Fibroblast of lung (primary cell): ENCODE measurements around the gene OR1I1. TPM values are rescaled to one million over a fixed set of nuclear protein-coding genes. Genes with fewer than 3 reads are reported as not detected.
A peak's percentile ranks its signal among the peaks of the same experiment; 100 is the strongest.

Source experiments
- DNase-seq, 2 donors: peaks; one replicate each; pipeline versions ENCODE4 v3.0.0 to v3.0.0-alpha.2; 2010; ENCODE audit warnings: low read depth in 2 of 2
- H2AFZ ChIP-seq: 2 replicates; pipeline ENCODE4 v1.5.1; 2012; ENCODE audit warnings: low read length, control low read depth, inconsistent platforms
- H3K27ac ChIP-seq: 2 replicates; pipeline ENCODE4 v1.5.1; 2011; ENCODE audit warnings: low read length, control low read depth; ENCODE audit not compliant: insufficient read depth
- H3K27me3 ChIP-seq: 2 replicates; pipeline ENCODE4 v1.5.1; 2011; ENCODE audit warnings: mild to moderate bottlenecking, low read length; ENCODE audit not compliant: control insufficient read depth, insufficient read depth
- H3K36me3 ChIP-seq: 2 replicates; pipeline ENCODE4 v1.5.1; 2011; ENCODE audit warnings: low read length; ENCODE audit not compliant: control insufficient read depth, insufficient read depth
- H3K4me1 ChIP-seq: 2 replicates; pipeline ENCODE4 v1.5.1; 2011; ENCODE audit warnings: low read length; ENCODE audit not compliant: control insufficient read depth, insufficient read depth; ENCODE audit errors: extremely low read depth
- H3K4me2 ChIP-seq: 2 replicates; pipeline ENCODE4 v1.5.1; 2011; ENCODE audit warnings: low read length, control low read depth; ENCODE audit not compliant: insufficient read depth; ENCODE audit errors: extremely low read depth
- H3K4me3 ChIP-seq, 4 experiments: fragments of 200-600 bp in 1 of 4; sonication (generic) in 1 of 4; replicated peaks in 1 of 4; 2 replicates each; pipeline ENCODE4 v1.5.1; 2011 to 2016; ENCODE audit warnings: low read length in 4 of 4, low read depth in 3 of 4, mild to moderate bottlenecking in 3 of 4, control low read depth in 2 of 4, inconsistent platforms in 1 of 4, mixed read lengths in 1 of 4; ENCODE audit not compliant: insufficient read depth in 1 of 4; ENCODE audit errors: control extremely low read depth in 1 of 4
- H3K79me2 ChIP-seq: 2 replicates; pipeline ENCODE4 v1.5.1; 2012; ENCODE audit warnings: mild to moderate bottlenecking, low read length, inconsistent platforms; ENCODE audit not compliant: control insufficient read depth, insufficient read depth
- H3K9ac ChIP-seq: 2 replicates; pipeline ENCODE4 v1.5.1; 2011; ENCODE audit warnings: mild to moderate bottlenecking, low read length, control low read depth; ENCODE audit not compliant: insufficient read depth
- H3K9me3 ChIP-seq: 2 replicates; pipeline ENCODE4 v1.5.1; 2012; ENCODE audit warnings: low read depth, low read length; ENCODE audit not compliant: control insufficient read depth, insufficient read depth
- H4K20me1 ChIP-seq: 2 replicates; pipeline ENCODE4 v1.5.1; 2011; ENCODE audit warnings: low read length; ENCODE audit not compliant: control insufficient read depth, insufficient read depth; ENCODE audit errors: extremely low read depth
- EZH2 ChIP-seq: IDR thresholded peaks from 2 replicates; pipeline ENCODE4 v1.5.1; 2012; ENCODE audit warnings: low read length, control low read depth, mild to moderate bottlenecking; ENCODE audit errors: missing control alignments
- polyA plus RNA-seq, 2 donors: library from polyadenylated mRNA; depleted of rRNA in 1 of 2; stranded (reverse) in 1 of 2; unstranded in 1 of 2; fragments of >200 nt; gene quantifications; 2 replicates each; pipeline ENCODE4 v1.2.1, GENCODE V29; 2011 to 2012; ENCODE audit warnings: missing spikeins in 1 of 2
- total RNA-seq: library from RNA; depleted of rRNA; stranded (reverse); fragments of >200 nt; gene quantifications from 2 replicates; pipeline ENCODE4 v1.2.1, GENCODE V29; 2014
- TF ChIP-seq, protein P1 (sequence below), 2 donors: IDR thresholded peaks in 1 of 2; conservative IDR thresholded peaks in 1 of 2; 1 replicate in 1 of 2; 2 replicates in 1 of 2; pipeline ENCODE4 v1.5.1; 2011 to 2012; ENCODE audit warnings: low read length in 2 of 2, control low read depth in 1 of 2, inconsistent platforms in 1 of 2, low read depth in 1 of 2, mild to moderate bottlenecking in 1 of 2

The OR1I1 gene
- total and polyA plus RNA-seq, 2 donors (not counting 1 experiment from before 2014, with no cell fraction given): not detected

DNA sequence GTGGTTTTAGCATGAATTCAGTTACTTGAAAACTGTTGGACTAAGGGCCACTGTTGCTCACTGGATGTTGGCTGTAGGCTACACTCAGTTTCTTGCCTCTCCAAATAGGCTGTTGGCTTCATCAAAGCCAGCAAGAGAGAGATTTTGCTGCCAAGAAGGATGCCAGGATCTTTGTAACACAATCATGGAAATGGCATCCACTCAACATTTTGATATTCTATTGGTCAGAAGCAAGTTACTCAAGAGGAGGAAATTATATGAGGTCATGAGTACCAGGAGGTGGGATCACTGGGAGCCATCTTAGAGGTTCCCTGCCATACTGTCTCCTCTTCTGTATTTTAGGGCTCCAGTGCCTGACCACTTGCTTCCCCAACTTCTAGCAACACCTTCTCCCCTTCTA, 55.8 kb downstream of the OR1I1 start:
- Histone ChIP-seq H3K27me3 (no peaks in the 10 kb centered on the region), H3K27ac (peak overlapping the region; percentile 37), H3K9me3 (no peaks in the 10 kb centered on the region), H3K9ac (no peak overlapping the region), H3K4me2 (no peak overlapping the region), H2AFZ (no peak overlapping the region), H3K79me2 (no peaks in the 10 kb centered on the region), H3K4me3 (no peak overlapping the region), H3K4me1 (peaks cover 5% of the 10 kb centered on the region), H3K36me3 (no peaks in the 10 kb centered on the region), H4K20me1 (no peaks in the 10 kb centered on the region)
- TF ChIP-seq, protein P1, sequence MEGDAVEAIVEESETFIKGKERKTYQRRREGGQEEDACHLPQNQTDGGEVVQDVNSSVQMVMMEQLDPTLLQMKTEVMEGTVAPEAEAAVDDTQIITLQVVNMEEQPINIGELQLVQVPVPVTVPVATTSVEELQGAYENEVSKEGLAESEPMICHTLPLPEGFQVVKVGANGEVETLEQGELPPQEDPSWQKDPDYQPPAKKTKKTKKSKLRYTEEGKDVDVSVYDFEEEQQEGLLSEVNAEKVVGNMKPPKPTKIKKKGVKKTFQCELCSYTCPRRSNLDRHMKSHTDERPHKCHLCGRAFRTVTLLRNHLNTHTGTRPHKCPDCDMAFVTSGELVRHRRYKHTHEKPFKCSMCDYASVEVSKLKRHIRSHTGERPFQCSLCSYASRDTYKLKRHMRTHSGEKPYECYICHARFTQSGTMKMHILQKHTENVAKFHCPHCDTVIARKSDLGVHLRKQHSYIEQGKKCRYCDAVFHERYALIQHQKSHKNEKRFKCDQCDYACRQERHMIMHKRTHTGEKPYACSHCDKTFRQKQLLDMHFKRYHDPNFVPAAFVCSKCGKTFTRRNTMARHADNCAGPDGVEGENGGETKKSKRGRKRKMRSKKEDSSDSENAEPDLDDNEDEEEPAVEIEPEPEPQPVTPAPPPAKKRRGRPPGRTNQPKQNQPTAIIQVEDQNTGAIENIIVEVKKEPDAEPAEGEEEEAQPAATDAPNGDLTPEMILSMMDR (conservative IDR thresholded peaks at IDR 0.05 in 1 of 2, IDR thresholded peaks at IDR 0.05 in 1 of 2; ENCODE audit: low read depth in 1 of 2, low read length in 2 of 2): no peak
- TF ChIP-seq EZH2: no peak
- DNase-seq: peak; percentile 19 to 37

DNA sequence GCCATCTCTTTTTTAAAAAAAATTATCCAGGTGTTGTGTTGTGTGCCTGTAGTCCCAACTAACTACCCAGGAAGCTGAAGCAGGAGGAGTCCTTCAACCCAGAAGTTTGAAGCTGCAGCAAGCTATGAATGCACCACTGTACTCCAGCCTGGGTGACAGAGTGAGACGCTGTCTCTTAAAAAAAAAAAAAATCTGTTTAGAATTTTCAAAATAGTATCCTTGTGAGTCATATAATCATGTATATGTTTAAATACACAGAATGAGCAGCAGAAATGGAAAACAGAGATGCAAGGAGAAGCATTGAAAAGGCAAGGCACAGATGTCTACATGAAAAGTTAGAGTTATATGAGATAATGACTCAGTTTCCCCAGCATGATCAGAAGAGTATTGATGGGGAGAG, 56.4 kb downstream of the OR1I1 start:
- Histone ChIP-seq H3K9ac (no peak overlapping the region), H2AFZ (no peak overlapping the region), H3K27ac (peak overlapping the region; percentile 37)

DNA sequence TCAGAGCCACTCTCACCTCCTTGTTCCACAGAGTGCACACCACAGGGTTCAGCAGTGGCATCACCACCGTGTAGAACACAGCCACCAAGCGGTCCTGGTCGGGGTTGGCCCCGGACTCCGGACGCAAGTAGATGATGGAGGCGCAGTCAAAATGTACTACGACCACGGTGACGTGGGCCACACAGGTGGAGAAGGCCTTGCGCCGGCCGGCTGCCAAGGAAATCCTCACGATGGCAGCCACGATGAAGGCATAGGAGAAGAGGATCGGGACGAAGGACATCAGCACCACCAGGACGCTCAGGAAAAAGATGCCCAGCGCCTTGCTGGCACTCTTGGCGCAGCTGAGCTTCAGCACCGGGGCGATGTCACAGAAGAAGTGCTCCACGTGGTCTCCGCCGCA, 59.1 kb downstream of the OR1I1 start:
- TF ChIP-seq EZH2: no peak
- TF ChIP-seq, protein P1 (conservative IDR thresholded peaks at IDR 0.05 in 1 of 2, IDR thresholded peaks at IDR 0.05 in 1 of 2; ENCODE audit: low read depth in 1 of 2, low read length in 2 of 2): no peak
- H3K27me3 ChIP-seq: no peaks in the 10 kb centered on the region
- no peak overlapping the region for H3K9ac ChIP-seq
- DNase-seq: no peak
- H3K4me1 ChIP-seq: peaks cover 5% of the 10 kb centered on the region
- no peaks in the 10 kb centered on the region for H3K79me2 ChIP-seq
- no peaks in the 10 kb centered on the region for H4K20me1 ChIP-seq
- no peak overlapping the region for H2AFZ ChIP-seq
- H3K4me2 ChIP-seq: no peak overlapping the region
- no peaks in the 10 kb centered on the region for H3K9me3 ChIP-seq
- no peak overlapping the region for H3K4me3 ChIP-seq
- no peaks in the 10 kb centered on the region for H3K36me3 ChIP-seq
- H3K27ac ChIP-seq: no peak overlapping the region

More for the DNA sequence above, 56.4 kb downstream of the OR1I1 start:
- DNase-seq: peak in 1 of 2 donors; percentile 31
- no peak overlapping the region for H3K4me3 ChIP-seq
- H3K79me2 ChIP-seq: no peaks in the 10 kb centered on the region
- H3K4me1 ChIP-seq: peaks cover 5% of the 10 kb centered on the region
- no peaks in the 10 kb centered on the region for H3K27me3 ChIP-seq
- H3K36me3 ChIP-seq: no peaks in the 10 kb centered on the region
- TF ChIP-seq, protein P1 (conservative IDR thresholded peaks at IDR 0.05 in 1 of 2, IDR thresholded peaks at IDR 0.05 in 1 of 2; ENCODE audit: low read depth in 1 of 2, low read length in 2 of 2): no peak
- no peak for TF ChIP-seq EZH2
- H4K20me1 ChIP-seq: no peaks in the 10 kb centered on the region
- H3K9me3 ChIP-seq: no peaks in the 10 kb centered on the region
- H3K4me2 ChIP-seq: no peak overlapping the region
